GM11168 (cell line): Measurements from ENCODE around the gene CLCN6.

ENCODE experiments used
- in situ Hi-C: fragments of 300-500 bp; cut with MboI; formaldehyde crosslinking; loops from one replicate; pipeline ENCODE4 v1.12.0; 2022; ENCODE audit warnings: low sequenced_read_pairs; ENCODE audit not compliant: unreplicated experiment

Gene CLCN6

DNA sequence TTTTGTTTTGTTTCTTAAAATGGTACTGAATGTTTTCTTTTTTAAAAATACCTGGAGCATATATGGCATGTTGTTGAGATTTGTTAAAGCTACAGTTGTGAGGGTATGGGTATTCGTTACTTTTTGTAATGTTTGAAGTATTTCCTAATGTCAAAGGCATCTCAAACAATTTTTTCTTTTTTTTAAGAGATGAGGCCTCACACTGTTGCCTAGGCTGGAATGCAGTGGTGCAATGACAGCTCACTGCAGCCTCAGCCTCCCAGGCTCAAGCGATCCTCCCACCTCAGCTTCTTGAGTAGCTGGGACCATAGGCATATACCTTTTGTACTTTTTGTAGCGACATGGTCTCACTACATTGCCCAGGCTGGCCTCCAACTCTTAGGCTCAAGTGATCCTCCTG, 16.1 kb downstream of the CLCN6 start:
- in situ Hi-C loops, result no loop called here

GRCh38 chr1:11823366-11824137, 17.6 kb downstream of the CLCN6 start:
- in situ Hi-C loops, result no loop called here

GRCh38 chr1:11825131-11825530, 19.1 kb downstream of the CLCN6 start:
- in situ Hi-C loops, result no loop called here

DNA sequence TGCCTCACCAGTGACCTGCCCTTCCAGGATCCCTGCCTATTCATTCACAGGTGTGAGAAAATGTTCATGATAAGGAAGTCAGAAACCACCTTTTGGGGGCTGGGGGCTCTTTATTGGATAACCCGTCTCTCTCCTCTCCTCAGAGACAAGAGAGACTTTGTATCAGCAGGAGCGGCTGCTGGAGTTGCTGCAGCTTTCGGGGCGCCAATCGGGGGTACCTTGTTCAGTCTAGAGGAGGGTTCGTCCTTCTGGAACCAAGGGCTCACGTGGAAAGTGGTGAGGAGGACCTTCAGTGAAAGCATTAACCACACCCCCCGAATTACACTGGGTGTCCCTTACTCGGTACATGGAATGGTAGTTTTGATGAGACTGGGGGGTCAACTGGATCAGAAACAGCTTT, 21.0 kb downstream of the CLCN6 start:
- in situ Hi-C loops, result no loop called here

DNA sequence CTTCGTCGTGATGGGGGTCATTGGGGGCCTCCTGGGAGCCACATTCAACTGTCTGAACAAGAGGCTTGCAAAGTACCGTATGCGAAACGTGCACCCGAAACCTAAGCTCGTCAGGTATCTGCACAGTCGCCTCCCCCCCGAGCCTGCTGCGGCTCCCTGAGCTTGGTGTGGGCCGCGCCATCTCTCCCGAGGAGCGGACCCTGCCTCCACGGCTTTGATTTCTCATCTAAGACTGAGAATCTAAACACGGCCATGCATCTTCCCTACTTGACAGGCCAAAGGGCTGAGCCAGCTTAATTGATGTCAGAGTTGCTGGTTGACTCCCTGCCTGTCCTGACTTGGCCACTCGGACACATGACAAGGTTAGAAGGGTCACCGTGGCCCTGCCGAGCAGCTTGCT, 22.5 kb downstream of the CLCN6 start:
- in situ Hi-C loops, result no loop called here

DNA sequence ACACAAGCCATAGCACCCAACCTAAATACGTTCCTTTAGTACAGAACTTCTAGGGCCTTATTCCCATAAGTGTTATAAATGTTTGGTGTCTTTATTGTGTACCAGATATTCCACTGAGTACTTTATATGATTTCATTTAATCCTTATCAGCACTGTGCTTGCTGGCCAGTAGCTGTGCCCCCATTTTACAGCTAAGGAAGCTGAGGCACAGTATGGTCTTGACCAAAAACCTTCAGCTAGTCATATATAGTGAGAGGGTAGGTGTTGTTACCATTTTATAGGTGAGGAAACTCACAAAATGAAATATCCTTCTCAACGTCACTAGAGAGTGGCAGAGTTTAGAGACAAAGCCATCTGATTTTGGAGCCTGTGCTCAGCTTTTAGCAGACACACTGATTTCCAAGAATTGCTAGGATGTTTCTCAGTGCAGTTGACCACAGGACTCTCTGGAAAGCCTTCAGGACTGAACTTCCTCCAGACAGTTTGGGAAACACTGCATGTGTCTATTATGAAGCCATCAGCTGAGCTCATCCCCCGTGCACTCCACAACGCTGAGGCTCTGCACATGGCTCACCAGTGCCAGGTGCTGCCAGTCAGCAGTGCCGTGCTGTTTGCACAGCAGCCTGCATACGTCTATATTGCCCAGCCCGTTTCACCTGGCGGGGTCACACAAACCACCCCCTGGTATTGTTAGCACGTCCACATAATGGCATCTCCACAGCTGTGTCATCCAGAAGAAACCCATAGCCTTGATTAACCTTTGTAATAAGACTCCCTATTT, 26.1 kb downstream of the CLCN6 start:
- in situ Hi-C loops, result no loop called here

DNA sequence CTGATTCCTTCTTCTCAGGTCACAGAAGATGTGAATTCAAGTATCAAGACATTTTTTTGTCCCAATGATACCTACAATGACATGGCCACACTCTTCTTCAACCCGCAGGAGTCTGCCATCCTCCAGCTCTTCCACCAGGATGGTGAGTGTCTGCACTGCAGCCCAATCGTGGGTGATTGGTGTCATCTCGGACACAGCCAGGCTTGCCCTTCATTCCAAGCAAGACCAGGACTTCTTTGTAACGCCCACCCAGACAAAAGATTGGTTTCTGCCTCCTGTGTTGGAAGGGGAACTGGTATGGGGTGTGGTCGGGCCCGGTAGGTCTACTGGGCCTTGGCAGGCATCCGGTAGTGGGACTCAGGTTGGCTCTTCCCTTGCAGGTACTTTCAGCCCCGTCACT, 27.5 kb downstream of the CLCN6 start:
- in situ Hi-C loops, result no loop called here

GRCh38 chr1:11833900-11834299, 27.9 kb downstream of the CLCN6 start:
- in situ Hi-C loops, result no loop called here

GRCh38 chr1:11835441-11836225, 29.6 kb downstream of the CLCN6 start:
- in situ Hi-C loops, result no loop called here

- in situ Hi-C loops, result no loop called here
These were observed 31.2 kb downstream of the CLCN6 start for GRCh38 chr1:11836955-11837766.

DNA sequence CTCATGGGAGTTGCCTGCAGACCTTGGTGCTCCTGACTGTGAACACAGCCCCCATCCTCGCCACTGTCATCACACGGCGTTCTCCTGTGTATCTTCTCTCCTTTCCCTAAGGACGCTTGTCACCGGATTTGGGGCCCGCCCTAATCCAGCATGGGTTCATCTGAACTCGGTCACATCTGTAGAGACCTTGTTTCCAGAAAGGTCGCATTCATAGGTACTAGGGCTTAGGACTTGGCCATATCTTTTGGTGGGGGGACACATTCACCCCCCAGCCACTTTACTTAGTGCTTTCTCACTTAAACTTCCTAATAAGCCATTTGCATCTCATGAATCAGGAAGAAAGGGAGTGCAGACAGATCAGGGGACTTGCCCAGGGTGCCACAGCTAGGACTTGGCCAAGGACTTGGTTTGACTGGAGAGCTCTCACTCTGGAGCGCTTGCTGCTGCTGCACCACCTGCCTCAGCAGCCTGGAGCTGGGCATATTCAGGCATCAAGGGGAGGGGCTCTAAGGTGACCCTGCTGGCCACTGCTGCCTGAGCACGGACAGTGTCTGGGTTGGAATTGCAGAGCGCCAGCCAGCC, 31.9 kb downstream of the CLCN6 start:
- in situ Hi-C loops, result no loop called here

GRCh38 chr1:11838349-11839272, 32.6 kb downstream of the CLCN6 start:
- in situ Hi-C loops, result no loop called here

DNA sequence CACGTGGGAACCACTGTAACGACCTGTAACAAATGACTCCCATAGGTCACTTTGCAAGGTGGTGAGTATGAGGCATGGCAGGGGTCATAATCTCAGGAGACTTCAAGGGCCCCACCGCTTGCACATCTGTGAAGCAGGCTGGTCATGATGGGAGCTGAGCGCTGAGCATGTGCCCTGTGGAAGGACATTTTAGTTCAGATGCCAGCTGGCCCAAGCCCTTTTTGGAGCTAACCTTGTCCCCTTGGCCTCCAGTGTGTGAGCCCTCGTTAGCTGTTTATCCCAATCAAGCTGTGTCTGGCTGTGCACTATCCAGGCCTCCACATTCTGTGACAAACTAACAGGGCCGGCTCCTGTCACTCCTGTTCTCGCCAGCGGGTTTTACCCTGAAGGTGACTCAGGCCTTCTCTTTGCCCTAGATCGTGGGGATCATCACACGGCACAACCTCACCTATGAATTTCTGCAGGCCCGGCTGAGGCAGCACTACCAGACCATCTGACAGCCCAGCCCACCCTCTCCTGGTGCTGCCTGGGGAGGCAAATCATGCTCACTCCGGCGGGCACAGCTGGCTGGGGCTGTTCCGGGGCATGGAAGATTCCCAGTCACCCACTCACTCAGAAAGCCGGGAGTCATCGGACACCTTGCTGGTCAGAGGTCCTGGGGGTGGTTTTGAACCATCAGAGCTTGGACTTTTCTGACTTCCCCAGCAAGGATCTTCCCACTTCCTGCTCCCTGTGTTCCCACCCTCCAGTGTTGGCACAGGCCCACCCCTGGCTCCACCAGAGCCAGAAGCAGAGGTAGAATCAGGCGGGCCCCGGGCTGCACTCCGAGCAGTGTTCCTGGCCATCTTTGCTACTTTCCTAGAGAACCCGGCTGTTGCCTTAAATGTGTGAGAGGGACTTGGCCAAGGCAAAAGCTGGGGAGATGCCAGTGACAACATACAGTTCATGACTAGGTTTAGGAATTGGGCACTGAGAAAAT, 34.0 kb downstream of the CLCN6 start:
- in situ Hi-C loops, result loop anchor here (5.0 to 10.0 kb wide), 2 partner anchors 47 to 125 kb away; no protein-coding TSS in a partner anchor

DNA sequence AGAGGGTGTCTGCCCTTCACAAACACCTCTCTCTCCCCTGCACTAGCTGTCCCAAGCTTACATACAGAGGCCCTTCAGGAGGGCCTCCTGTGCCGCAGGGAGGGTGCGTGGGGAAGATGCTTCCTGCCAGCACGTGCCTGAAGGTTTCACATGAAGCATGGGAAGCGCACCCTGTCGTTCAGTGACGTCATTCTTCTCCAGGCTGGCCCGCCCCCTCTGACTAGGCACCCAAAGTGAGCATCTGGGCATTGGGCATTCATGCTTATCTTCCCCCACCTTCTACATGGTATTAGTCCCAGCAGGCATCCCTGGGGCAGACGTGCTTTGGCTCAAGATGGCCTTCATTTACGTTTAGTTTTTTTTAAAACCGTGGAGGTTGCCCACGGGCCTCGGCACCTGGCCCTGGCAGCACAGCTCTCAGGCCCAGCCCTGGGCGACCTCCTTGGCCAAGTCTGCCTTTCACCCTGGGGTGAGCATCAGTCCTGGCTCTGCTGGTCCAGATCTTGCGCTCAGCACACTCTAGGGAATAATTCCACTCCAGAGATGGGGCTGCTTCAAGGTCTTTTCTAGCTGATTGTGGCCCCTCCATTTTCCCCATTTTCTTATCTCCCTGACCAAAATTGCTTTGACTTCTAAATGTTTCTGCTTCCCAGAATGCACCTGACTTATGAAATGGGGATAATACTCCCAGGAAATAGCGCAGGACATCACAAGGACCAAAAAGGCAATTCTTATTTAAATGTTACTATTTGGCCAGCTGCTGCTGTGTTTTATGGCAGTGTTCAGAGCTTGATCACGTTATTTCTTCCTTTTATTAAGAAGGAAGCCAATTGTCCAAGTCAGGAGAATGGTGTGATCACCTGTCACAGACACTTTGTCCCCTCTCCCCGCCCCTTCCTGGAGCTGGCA, 35.5 kb downstream of the CLCN6 start:
- in situ Hi-C loops, result loop anchor here (5.0 to 10.0 kb wide), 2 partner anchors 46 to 123 kb away; no protein-coding TSS in a partner anchor

DNA sequence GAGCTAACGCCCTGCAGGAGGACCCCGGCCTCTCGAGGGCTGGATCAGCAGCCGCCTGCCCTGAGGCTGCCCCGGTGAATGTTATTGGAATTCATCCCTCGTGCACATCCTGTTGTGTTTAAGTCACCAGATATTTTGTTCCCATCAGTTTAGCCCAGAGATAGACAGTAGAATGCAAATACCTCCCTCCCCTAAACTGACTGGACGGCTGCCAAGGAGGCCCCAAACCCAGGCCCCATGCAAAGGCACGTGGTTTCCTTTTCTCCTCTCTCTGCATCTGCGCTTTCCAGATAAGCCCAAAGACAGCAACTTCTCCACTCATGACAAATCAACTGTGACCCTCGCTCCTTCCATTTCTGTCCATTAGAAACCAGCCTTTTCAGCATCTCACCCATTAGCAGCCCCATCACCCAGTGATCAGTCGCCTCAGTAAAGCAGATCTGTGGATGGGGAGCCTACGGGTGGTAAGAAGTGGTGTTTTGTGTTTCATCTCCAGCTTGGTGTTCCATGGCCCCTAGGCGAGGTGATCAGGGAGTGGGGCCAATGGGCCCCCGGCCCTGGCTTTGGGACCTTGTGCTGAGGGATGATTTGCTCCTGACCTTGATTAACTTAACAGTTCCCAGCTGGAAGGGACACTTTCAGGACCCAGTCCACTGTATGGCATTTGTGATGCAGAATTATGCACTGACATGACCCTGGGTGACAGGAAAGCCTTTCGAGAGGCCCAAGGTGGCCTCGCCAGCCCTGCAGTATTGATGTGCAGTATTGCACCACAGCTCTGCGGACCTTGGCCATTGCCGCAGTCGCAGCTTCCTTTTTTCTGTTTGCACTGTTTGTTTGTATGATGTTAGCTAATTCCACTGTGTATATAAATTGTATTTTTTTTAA, 36.4 kb downstream of the CLCN6 start:
- in situ Hi-C loops, result loop anchor here (5.0 to 10.0 kb wide), 2 partner anchors 45 to 122 kb away; no protein-coding TSS in a partner anchor
